Embryonic facial prominence (tissue), 1 donor: Measurements from ENCODE around the gene ZNF280C.

Source experiments
- DNase-seq: peaks from one replicate; pipeline ENCODE4 v3.0.0-alpha.2; 2016; ENCODE audit errors: extremely low spot score

The ZNF280C gene

DNA sequence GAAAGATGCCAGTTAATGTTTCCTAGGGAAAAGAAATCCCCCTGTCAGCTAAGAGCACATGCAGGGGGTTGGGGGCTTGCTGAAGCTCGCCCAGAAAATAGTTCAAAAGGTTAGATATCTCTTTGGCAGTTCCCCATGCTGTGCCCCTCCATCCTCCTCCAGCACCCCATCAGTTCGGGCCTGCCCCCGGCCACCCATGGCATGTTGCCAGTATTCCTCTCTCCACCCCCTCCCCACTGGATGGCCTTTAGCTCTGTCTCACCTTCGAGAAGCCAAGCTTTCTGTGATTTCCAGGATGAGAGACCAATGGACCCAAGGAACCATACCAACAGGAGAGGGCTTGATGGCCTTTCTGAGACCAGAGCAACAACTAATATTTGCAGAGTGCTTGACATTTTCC lies 91.8 kb downstream of the ZNF280C start:
- DNase-seq, result no peak

DNA sequence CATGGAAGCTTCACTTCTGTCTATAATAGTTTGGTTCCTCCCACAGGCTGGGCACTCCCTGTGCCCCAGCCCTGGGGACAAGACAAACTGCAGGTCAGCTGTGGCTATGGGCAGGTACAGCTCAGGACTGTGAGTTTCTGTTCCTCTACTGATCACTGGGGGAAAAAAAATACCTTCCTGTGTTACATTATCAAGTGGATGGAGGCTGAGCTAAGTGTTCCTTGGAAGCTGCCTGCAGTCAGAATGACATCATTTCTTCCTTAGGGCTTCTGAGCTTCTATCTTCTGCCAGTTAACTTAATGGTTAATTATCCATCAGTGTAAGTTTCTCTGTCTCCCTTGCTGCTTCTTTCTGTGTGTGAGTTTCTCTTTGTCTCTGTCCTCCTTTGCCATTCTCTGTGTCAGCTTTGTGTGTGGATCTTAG lies 92.3 kb downstream of the ZNF280C start:
- no peak for DNase-seq

DNA sequence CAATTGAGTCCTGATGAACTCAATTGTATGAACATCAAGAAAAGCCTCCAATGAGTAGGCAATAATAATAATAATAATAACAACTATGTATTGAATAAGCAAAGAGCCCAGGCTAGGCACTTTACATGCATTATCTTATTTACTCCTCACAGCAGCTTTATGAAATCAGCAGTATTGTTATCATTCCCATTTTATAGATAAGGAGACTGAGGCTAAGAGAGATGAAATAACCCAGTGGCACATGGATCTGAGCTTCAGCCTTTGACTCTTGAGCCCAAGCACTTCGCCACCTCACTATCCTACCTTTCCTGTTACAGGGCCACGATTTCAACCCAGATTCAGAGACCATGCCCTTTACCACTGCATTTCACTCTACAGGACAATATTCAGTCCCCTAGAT lies 93.8 kb downstream of the ZNF280C start:
- DNase-seq, result no peak

DNA sequence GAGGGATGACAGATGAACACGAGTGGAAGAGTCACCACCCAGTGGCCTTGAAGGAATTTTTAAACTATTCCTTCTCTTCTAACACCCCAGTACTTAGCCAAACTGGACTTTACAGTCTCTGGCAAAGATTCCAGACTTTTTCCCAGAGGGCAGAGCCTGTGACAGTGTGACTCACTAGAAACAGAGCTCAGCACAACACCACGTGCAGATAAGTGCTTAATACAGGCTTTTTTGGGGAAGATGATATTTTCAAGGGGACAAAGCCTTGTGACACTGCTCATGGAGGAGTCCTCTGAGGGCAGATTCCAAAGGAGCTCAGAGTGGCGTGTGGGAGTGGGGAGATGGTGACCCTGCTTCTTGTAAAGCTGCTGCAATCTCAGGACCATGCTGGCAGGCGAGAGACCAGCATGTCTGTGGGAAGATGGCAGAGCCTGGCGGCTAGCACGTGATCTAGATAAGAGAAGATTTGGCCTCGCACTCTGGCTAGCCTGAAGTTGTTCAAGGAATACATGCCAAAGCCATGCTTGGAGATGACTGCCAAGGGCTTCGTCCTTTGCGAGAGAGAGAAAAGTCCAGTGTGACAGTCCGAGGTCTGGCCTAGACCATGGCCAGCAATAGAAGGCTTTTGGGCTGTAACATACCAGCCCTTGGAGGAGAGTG lies 94.5 kb downstream of the ZNF280C start:
- DNase-seq, result no peak

DNA sequence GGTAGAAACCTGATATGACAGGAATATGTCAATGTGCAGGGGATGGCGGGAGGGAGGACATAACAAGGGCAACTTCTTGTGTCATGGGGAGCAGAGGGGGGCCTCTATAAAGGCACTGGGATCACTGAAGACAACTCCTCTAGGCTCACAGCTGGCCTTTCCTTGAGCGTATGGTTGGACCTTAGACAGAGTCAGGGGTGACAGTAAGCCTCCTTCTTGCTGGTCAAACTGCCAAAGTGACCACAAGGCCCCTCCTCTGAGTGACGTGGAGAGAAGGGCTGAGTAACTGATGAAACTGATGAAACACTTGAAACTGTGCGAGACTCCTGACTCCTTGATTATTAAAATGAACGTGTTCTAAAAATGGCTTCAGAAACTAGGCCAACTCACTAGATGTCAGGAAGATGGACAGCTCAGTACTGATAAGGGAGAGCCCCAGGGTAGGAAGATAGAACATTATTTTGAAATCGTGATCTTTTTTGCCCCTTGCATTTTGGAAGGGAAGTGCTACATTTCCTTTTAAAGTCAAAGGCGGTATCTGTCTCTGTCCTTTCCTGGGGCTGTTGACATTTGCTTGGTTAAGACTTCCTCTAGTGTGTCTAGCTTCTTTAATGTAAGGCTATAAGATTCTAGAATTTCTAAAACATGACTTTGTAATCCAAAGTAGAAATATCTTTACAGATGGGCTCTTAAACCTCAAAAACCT lies 95.4 kb downstream of the ZNF280C start:
- DNase-seq, result no peak

DNA sequence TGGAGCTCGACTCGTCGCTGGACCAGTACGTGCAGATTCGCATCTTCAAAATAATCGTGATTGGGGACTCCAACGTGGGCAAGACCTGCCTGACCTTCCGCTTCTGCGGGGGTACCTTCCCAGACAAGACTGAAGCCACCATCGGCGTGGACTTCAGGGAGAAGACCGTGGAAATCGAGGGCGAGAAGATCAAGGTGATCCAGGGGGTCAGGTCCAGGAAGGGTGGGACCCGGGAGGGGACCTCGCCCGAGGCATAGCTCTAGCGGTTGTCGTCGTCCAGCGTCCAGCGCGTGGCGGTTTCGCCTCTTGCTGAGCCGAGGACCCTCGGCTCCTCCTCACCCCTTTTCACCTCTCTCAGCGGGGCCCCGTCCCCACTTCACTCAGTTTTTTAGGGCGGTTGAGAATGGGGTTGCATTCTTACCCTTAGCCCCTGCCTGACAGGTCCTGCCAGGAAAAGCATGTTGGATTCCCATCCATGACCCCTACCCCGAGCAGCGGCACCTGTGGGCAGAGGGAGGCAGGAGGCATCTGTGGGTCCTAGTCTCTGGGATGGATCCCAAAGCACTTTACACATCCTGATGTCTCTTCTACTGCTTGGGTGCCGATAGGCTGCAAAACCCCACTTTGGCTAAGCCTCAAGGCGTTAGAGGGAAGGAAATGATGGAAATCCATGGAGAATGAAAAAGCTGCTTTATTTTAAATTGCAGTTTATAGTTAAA lies 96.4 kb downstream of the ZNF280C start:
- no peak for DNase-seq

DNA sequence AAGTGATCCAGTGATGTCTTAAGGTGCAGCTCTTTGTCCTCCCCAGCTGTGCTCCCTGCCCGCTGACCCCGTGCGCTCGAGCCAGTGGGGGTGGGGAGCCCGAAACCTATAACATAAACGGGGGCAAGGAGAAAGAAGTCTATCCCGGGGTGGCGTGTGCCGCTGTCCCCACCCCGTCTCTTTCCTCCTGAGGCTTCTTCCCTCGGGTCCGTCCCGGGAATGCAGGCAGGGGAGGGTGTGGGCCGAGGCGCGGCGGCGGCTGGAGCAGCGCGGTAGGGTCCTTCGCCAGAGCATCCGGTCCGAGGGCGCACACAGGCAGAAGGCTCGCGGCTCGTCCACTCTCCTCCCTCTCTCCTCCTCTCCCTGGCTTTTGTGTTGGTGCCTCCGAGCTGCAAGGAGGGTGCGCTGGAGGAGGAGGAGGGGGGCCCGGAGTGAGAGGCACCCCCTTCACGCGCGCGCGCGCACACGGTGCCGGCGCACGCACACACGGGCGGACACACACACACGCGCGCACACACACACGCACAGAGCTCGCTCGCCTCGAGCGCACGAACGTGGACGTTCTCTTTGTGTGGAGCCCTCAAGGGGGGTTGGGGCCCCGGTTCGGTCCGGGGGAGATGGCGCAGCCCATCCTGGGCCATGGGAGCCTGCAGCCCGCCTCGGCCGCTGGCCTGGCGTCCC lies 97.1 kb downstream of the ZNF280C start, which contains the start of gene RAB33A:
Gene RAB33A, plus strand, starts transcription at position 517 of the 681 bp plus-strand sequence. Its CDS starts 101 bp downstream, at position 618.
- DNase-seq, result no peak

DNA sequence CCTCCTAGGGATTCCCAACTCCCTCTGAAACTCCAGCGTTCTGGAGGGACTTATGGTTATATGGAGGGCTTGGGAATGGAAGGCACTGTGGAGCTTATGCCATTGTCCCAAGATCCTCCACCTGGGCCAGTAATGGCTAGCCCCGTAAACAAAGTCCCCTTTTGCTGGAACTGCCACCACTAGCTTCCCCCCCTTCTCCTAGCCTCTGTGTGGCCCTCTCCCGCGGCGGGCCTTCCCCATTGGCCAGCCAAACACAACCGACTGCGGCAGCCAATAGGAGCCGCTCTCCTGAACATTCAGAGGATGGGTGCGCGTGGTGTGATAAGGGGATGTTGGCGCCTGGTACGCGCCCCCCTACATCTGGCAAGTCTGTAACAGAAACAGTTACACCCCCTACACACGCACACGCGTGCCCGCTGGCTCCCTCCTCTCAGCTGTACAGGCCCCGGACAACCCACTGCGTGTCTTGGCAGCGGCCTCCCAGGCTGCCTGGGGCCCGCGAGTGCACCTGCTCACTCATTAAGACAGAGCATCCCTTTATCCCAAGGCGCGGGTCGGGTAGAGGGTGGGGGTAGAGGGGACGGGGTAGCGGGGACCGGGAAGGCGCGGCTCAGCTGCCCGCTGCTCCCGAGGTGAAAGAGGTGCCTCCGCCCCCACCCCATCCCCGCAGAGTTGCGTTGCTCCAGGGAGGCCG lies 97.8 kb downstream of the ZNF280C start:
- no peak for DNase-seq

DNA sequence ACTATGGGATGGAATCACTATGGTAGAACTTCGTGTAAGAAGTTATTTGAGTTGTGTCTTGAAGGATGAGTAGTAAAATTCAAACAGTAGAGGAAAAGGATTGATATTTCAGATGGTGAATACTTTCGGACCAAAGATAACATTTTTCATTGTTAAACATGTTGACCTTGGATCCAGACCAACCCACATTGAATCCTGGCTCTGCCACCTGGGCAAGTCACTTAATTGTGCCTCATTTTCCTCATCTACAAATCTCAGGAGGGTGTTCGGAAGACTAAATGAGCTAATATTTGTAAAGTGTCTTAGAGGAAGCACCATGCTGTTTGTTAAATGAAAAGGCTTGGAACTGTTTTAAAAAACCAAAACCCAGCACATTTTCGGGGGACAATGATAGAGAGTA lies 101.7 kb downstream of the ZNF280C start:
- no peak for DNase-seq

DNA sequence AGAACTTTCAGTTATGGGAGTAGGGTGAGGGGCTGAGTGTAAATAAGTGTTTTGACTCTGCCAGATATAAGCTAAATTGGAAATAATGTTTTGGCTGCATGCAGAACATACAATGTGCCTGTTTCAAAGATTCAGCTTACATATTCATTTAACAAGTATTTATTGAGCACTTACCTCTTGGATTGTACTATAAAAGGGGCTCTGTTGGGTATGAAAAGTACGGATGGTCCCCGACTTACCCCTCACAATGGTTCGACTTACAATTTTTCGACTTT lies 102.3 kb downstream of the ZNF280C start:
- no peak for DNase-seq

DNA sequence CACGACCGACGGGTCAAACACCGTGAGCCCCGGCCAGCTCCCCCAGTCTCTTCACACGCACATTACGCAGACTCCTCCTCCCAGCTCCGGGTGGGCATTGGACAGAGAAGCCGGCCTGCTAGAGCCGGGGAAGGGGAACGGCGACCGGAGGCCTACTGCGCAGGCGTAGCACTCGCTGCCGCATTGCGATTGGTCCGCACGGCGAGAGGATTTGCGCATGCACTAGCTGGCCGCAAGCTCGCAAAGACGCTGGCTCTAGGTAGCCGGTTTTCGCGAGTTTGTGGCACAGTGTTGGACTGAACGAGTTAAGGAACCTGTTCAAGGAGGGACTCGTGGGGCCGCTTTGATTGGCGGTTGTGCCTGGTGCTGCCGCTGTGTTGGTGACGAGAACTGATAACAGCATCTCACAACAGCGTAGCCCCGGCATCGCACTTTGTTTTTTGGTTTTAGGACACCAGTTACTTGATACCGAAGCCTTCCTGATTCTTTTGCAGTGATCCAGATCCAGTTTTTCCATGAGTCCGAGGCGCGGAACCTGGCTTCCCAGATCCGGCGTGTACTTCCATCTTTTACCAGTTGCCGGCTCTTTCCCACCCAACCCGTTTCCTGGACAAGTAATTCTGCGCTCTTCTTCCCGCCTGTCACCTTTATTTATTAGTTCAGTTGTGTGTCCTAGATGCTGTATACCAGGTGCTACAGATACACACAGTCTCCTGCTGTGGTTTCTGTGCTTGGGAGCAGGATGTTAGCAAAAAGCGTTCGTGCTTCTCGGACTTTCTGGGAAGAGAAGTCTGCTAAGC lies 102.8 kb downstream of the ZNF280C start, which contains the start of gene AIFM1:
Gene AIFM1, minus strand, starts transcription at position 139 of the 800 bp plus-strand sequence. CDS start 185 bp downstream, outside the sequence.
- peak; percentile 70 for DNase-seq

DNA sequence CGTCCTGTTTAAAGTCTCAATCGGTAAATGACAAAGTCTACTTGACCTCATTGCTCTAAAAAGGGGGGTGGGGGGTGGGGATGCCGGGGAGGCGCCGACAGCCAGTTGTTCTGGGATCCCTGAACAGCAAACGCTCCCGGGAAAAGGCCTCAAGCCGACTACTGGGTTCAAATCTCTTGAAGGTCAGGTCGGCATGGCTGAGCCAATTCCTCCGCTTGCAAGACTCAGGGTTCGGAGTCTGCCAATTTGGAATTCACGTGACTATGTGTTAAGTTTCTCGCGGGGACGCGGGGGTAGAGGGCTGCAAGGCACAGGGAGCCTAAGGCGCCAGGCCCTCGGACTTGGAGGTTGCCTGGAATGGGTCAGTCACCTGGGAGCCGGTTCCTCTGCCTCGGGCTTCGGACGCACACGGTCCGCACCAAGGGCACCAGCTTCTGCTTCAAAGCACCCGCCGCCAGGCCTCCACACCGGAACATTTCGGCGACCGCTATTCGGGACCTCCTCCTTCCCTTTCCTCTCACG lies 103.5 kb downstream of the ZNF280C start:
- DNase-seq, result no peak

DNA sequence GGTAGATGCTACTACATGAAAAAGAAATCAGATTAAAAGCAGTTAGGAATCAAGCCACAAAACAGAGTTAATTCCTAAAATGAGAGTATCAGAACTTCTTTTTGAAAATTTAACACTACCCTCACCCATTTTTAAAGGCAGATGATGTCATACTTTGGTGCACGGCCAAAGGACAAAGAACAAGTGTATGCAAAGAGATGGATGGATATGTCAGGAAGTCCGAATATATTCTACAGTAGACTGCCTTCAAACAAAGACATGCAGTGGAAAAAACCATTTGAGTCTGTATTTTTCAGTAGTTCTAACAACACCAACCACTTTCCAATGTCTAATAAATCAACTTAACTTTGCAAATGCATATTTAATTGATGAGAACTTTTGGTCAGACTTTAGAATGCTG lies 105.3 kb downstream of the ZNF280C start:
- DNase-seq, result no peak

DNA sequence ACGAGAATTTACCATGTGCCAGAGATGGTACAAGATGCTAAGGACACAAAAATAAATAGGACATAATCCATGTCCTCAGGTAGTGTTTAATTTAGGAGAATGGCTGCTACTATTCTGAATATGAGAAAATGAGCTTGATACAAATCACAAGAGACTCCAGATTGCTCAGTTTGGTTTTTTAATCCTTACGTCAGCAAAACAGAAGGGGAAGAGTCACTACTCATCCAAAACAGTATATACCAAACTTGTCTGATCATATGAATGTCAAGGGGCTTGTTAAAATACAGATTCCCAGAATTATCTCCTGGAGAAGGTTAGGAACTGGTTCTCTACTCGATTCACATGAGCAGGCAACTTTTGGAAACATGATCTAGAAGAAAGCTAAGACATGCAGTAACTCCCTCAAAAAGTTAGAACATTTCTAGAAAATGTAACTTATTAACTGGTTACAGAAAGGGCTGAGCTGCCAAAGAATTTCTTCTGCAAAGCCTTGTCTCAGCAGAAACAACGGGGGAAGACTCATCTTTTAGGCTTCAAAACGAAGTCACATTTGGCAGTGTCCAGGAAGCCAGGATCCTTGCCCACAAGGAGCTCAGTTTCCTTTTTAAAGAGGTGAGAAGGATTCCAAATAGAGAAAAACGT lies 106.5 kb downstream of the ZNF280C start:
- DNase-seq, result no peak

DNA sequence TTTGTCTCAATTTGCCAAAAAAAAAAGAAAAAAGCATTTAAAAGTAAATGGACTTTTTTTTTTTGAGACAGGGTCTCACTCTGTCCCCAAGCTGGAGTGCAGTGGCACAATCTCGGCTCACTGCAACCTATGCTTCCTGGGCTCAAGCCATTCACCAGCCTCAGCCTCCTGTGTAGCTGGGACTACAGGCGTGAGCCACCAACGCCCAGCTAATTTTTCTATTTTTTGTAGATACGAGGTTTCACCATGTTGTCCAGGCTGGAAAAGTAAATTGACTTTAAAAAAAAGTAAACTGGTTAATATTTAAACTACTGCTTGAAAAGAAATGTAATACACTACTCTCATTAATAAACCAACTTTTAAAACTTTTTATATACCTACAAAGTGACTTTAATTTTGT lies 108.9 kb downstream of the ZNF280C start:
- no peak for DNase-seq

DNA sequence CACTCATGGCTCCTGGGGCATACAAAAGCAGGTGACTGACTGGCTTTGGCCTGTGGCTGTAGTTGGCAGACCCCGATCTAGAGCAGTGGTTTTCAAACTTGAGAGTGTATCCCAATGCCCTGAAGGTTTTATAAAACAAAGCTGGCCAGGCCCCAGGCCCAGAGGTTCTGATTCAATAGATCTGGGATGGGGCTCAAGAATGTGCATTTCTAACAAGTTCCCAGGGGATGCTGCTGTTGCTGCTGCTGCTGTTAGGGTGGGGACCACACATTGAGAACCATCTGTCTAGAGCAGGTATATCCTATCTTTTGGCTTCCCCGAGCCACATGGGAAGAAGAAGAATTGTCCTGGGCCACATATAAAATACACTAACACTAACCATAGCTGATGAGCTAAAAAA lies 110.4 kb downstream of the ZNF280C start:
- DNase-seq, result no peak

DNA sequence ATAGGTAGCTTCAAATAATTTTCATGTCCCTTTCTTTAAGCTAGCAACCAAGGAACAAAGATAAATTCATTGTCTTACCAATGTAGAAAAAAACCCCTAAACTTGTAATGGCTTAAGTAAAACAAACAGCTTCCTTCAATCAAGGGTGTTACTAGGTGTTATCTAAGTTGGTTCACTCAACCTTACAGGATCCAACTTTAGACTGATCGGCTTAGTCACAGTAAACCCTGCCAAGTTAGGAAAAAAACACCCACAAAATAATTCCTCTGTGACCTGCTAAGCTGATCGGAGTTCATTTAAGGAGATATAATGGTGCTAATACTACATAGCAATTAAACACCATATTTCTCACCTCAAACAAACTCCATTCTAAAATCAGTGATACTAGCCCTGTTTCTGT lies 113.1 kb downstream of the ZNF280C start:
- DNase-seq, result no peak
